HG03558 (cell line): ENCODE results near the gene RNU1-2.
"Not testable (repeated sequence)": the region's sequence is repeated elsewhere in the genome, so short reads cannot be mapped to it uniquely, and the experiment has no call there.

Experiments
- ATAC-seq: cut with Tn5 transposase; IDR thresholded peaks from one replicate; pipeline ENCODE4 v1.9.1; 2021; ENCODE audit warnings: moderate number of reproducible peaks; ENCODE audit not compliant: unreplicated experiment; ENCODE audit errors: extremely low read depth

The RNU1-2 gene

GRCh38 chr1:16905868-16906702 is 10.3 kb downstream of the RNU1-2 start:
- ATAC-seq = no peak

- ATAC-seq = no peak
Measured at GRCh38 chr1:16906873-16907272, 11.1 kb downstream of the RNU1-2 start.

DNA sequence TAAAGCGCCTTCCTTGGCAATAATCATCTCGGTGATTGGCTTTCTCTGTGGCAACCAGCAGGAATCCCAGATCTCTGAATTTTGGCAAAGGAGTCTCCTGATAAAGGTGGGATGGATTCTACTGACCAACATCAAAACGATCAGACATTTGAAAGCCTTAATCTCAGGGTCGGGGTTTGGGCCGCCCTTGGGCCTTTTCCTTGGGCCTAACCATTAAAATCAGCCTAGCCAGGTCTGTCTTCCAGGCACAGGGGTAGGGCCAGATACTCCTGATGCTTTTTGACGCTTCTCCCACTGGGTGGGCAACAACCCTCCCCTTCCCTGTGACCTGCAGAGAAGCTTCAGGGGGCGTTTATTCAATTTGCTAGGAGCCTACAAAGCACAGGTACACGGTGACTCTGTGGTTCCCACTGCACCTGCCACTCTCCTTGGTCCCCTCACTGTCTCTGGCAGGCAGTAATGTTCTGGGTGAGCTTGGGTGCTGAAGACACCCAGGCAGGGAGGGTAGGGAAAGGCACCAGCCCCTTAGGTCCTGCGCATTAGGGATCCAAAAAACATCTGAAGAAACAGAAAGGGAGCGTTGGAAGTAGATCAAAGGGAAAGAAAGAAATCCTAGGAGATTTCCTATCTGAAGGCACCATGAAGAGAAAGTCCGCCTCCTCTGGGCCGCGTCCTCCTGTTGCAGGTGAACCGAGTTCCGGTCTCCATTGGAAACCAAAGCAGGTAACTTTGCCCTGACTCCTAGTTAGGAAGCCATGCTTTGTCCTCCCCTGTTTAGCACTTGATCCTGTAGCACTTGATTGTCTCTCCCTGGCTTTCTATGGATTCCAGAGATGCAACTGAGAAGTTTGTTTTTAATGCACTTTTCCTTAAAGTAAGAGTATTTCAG is 12.3 kb downstream of the RNU1-2 start:
- ATAC-seq = no peak

DNA sequence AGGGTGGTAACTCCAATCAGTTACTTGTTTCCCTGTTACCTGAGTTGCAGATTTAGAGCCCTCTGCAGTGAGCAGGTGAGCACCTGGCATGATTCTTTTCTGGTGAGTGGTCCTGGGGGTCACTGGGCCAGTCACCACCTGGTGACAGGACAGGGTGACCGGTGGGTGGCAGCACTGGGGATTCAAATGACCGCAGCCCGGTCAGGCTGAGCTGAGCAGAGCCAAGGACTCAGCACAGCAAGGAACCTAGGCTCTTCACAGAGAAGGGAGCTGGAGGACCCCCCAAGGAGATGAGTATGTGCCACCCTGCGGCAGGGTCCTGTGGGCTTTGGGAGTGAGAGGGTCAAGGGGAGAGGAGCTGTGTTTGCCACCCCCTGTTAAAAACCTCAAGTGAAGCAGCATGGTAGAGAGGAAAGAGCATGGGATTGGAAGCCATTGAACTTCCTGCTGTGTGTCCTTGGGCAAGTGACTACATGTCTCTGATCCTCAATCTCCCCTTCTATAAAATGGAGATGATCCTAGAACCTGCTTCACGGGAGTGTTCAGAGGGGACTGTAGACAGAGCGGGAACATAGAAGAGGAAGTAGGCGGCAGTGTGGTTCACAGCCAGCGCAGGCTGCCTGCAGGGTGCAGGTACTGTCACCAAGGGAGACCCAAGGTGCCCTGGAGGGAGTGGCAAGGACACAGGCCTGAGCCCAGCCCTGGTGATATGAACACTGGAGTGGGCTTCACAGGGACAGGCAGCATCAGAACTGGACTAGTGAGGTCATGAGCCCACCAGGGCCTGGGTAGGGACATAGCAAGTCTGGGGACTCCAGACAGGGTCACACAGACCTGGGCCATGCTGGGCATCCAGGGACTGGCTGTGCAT is 16.3 kb downstream of the RNU1-2 start:
- ATAC-seq = not testable (repeated sequence)

- not testable (repeated sequence) for ATAC-seq
Measured at GRCh38 chr1:16912742-16913141, 17.0 kb downstream of the RNU1-2 start.

DNA sequence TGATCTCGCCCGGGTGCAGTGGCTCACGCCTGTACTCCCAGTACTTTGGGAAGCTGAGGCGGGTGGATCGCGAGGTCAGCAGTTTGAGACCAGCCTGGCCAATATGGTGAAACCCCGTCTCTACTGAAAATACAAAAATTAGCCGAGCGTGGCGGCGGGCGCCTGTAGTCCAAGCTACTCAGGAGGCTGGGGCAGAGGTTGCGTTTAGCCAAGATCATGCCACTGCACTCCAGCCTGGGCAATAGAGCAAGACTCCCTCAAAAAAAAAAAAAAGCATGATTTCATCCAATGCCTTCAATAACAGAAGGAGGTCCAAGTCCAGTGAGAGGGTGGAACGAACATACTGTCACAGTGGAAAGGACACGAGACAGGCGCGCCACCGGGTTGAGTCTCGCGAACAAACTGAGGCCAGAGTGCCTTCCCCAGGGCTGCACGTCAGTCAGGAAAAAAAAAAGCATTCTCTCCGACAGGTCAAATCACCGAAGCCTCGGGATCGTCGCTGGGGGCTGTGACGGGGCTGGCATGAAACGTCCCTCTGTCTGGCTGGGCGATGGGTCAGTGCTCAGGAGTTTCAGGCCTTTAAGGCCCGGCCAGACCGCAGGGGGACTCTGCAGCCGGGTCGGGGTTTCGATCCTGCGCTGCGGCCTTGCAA is 17.5 kb downstream of the RNU1-2 start:
- ATAC-seq = no peak

GRCh38 chr1:16913833-16914662 is 18.3 kb downstream of the RNU1-2 start:
- no peak for ATAC-seq

DNA sequence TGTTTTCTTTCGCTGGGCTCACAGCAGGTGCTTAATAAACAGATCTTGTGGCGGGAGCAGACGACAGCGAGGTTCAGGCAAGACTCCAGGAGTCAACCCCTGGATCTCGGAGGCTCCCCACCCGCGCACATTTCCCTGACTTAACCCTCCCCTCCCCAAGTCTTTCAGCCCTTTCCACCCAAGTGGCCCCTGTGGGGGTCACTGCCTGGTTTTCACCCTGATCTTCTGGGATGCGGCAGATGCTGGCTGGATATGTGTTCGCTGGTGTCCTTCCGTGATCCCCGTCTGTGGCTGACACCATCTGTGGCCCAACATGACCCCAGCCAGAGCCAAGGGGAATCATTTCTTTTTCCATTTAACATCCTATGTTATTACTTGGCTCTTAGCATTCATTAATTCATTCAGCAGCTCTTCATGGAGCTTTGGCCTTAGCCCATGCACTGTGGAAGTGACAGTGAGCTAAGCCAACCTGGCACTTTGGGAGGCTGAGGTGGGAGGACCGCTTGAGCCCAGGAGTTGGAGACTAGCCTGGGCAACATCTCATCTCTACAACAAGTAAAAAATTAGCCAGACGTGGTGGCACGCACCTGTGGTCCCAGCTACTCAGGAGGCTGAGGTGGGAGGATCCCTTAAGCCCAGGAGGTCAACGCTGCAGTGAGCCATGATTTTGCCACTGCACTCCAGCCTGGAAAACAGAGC is 19.3 kb downstream of the RNU1-2 start:
- ATAC-seq = not testable (repeated sequence)

GRCh38 chr1:16915627-16915973 is 19.8 kb downstream of the RNU1-2 start:
- ATAC-seq = no peak

DNA sequence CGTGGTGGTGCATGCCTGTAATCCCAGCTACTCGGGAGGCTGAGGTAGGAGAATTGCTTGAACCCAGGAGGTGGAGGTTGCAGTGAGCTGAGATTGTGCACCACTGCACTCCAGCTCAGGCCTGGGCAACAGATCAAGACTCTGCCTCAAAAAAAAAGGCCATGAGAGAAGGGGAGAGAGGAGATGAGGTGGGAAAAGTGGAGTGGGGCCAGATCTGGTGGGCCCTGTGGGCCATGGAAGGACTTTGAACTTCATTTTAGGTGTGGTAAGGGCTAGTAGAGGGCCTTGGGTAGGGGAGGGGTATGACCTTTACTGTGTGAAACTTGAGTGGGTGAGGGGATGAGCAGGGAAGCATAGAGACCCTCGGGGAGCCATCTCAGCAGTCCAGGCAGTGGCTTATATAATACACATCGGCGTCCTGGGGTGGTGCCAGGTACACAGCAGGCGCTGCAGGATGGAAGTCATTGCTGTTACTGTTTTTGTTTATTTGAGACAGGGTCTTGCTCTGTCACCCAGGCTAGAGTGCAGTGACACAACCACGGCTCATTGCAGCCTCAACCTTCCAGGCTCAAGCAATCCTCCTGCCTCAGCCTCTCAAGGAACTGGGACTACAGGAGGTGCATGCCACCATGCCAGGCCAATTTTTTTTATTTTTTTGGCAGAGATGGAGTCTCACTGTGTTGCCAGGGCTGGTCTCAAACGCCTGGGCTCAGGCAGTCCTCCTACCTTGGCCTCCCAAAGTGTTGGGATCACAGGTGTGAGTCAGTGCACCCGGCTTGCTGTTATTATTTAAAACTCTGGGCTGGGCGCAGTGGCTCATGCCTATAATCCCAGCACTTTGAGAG is 20.5 kb downstream of the RNU1-2 start:
- not testable (repeated sequence) for ATAC-seq

- no peak for ATAC-seq
Measured at GRCh38 chr1:16918371-16918770, 22.6 kb downstream of the RNU1-2 start.

DNA sequence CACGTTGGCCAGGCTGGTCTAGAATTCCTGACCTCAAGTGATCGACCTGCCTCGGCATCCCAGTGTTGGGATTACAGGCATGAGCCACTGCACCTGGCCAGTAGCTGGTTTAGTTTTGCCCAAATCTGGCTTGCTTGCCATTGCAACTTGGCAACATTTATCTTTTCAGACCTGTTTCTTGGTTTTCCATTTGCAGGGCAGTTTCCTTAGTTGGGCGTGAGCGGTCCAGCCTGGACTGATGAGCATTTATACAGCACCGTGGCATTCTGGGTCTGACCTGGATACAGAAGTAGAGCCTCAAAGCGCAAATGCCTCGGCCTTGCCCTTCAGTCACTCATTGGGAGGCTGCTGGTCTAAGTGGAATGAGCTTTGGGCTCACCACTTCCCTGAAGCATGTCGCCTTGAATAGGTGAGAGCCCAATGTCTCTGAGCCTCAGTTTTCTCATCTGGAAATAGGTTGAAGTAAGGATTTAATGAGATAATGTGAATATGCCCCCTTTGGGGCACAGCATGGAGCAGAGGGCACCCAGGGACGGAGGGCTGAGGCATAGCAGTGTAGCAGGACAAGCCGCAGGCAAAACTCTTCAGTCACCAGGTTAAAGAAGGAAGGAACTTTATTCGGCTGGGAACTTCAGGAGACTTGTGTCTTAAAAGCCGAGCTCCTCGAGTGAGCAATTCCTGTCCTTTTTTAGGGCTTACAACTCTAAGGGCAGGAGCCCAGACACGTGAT is 23.3 kb downstream of the RNU1-2 start:
- ATAC-seq = not testable (repeated sequence)

DNA sequence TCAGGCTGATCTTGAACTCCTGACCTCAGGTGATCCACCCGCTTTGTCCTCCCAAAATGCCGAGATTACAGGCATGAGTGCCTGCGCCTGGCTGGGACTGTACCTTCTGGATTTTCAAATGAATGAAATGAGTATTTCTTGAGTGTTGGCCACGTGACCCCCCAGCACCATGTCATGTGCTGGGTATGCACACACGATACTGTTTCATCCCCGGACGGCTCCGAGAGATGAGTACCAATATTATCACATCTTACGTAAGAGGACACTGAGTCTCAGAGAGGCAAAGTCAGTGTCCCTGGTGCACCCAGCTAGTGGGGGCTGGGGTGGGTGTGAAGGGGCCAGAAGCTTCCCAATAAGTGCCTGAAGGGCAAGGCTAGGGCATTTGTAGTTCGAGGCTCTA is 25.2 kb downstream of the RNU1-2 start:
- no peak for ATAC-seq

- ATAC-seq = no peak
Measured at GRCh38 chr1:16921391-16922185, 25.8 kb downstream of the RNU1-2 start, which contains the start of gene CROCC. Gene CROCC, plus strand, starts transcription at chr1:16921931. Its CDS starts 88 bp downstream, at chr1:16922019.

DNA sequence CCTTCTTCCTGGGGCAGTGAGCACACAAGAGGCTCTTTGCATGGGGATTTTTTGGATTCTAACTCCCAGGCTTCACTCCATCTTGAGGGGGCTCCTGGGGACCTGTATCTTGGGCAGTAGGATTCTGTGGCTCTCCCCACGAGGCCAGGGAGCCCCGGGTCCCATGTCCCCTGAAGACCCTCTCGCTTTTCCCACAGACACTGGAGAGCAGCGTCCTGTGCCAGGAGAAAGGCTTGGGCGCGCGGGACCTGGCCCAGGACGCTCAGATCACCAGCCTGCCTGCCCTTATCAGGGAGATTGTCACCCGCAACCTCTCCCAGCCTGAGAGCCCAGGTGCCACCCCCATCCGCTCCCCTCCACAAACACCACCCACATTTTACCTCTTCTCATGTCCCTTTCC is 26.7 kb downstream of the RNU1-2 start:
- no peak for ATAC-seq

DNA sequence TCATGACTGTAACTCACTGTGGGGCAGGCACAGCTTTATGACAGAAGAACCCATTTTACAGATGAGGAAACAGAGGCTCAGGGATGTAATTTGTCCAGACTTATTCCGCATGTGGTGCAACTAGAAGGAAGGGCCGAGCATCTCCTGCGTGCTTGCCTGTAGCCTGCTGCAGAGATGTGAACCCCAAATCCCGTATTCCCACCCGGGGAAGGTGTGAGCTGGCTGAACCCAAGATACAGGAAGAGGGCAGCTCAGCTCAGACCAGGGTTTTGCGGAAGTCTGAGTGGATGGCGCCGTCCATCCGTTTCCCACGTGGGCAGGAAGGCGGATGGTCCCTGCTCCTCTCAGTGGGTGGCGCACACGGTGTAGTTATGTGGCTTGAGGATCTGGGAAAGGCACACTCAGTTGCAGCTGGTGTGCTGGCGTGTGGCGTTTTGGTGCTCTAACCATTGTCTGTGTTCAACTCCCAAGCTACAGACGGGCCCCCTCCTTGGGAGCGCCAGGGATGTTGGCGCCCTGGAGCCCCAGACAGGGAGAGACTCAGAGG is 27.2 kb downstream of the RNU1-2 start:
- no peak for ATAC-seq
